Thymus (tissue), 11 donors: ENCODE measurements around the gene DEAF1. TPM values are rescaled to one million over a fixed set of nuclear protein-coding genes. Genes with fewer than 3 reads are reported as not detected.
A peak's percentile ranks its signal among the peaks of the same experiment; 100 is the strongest.

ENCODE experiments used
- DNase-seq, 9 donors: peaks; one replicate each; pipeline ENCODE4 v3.0.0-alpha.2; 2013; ENCODE audit warnings: low spot score in 9 of 9, low read depth in 6 of 9, missing footprints in 1 of 9
- H3K27ac ChIP-seq, 2 donors: one replicate each; pipeline ENCODE4 v1.5.1; 2013; ENCODE audit warnings: control low read depth in 1 of 2, low read depth in 1 of 2, low read length in 1 of 2, mild to moderate bottlenecking in 1 of 2, moderate library complexity in 1 of 2
- H3K27me3 ChIP-seq, 2 donors: one replicate each; pipeline ENCODE4 v1.5.1; 2013; ENCODE audit warnings: low read length in 1 of 2; ENCODE audit not compliant: control insufficient read depth in 2 of 2, insufficient read depth in 1 of 2
- H3K36me3 ChIP-seq, 2 donors: one replicate each; pipeline ENCODE4 v1.5.1; 2013; ENCODE audit warnings: low read length in 1 of 2, mild to moderate bottlenecking in 1 of 2, moderate library complexity in 1 of 2; ENCODE audit not compliant: control insufficient read depth in 2 of 2, insufficient read depth in 2 of 2
- H3K4me1 ChIP-seq, 2 donors: one replicate each; pipeline ENCODE4 v1.5.1; 2013; ENCODE audit warnings: low read length in 2 of 2; ENCODE audit not compliant: control insufficient read depth in 2 of 2, insufficient read depth in 2 of 2
- H3K4me3 ChIP-seq, 2 donors: one replicate each; pipeline ENCODE4 v1.5.1; 2013; ENCODE audit warnings: low read length in 2 of 2, control low read depth in 1 of 2, mild to moderate bottlenecking in 1 of 2
- H3K9me3 ChIP-seq, 2 donors: one replicate each; pipeline ENCODE4 v1.5.1; 2013; ENCODE audit warnings: low read length in 1 of 2, mild to moderate bottlenecking in 1 of 2; ENCODE audit not compliant: control insufficient read depth in 2 of 2, insufficient read depth in 1 of 2
- WGBS: extraction: QIAGEN DNeasy Blood & Tissue Kit; methylation state at CpG from one replicate; pipeline ENCODE4 v1.1.7; 2013; 5-methylcytosine and 5-hydroxymethylcytosine counted together
- polyA plus RNA-seq: library from polyadenylated mRNA; stranded (reverse); fragments of 200-250 nt; gene quantifications from one replicate; pipeline ENCODE4 v1.2.3, GENCODE V29; 2013
- total RNA-seq: library from RNA; stranded (reverse); fragments of 120-200 nt; gene quantifications from one replicate; pipeline ENCODE4 v1.2.4, GENCODE V29; 2013
- donor health status: healthy.

The DEAF1 gene
- total and polyA plus RNA-seq, 2 donors, result 20.7 to 27.2 TPM

- WGBS, result 59% methylated on average over 39 of the region's 39 CpGs
- H3K36me3 ChIP-seq, result peaks cover 32 to 37% of the 10 kb centered on the region in 2 donors
- peak overlapping the region; percentile 66 to 94 for H3K4me3 ChIP-seq
- H3K4me1 ChIP-seq, result peaks cover 9 to 29% of the 10 kb centered on the region in 2 donors
- peak overlapping the region; percentile 86 to 98 for H3K27ac ChIP-seq
- no peaks in the 10 kb centered on the region for H3K27me3 ChIP-seq
- H3K9me3 ChIP-seq, result no peaks in the 10 kb centered on the region
- DNase-seq, result no peak
Observed at GRCh38 chr11:616320-617198, 78.5 kb downstream of the DEAF1 start.

- H3K27ac ChIP-seq, result peak within 1 kb of the TSS; percentile 86 to 98
- 1% methylated on average over 66 of the region's 66 CpGs for WGBS
- no peaks in the 10 kb centered on the region for H3K27me3 ChIP-seq
- peaks cover 9 to 29% of the 10 kb centered on the region in 2 donors for H3K4me1 ChIP-seq
- H3K4me3 ChIP-seq, result peak within 1 kb of the TSS; percentile 66 to 94
- H3K9me3 ChIP-seq, result no peaks in the 10 kb centered on the region
- DNase-seq, result peak in 8 of 9 donors; percentile 41 to 88 (median 70)
- H3K36me3 ChIP-seq, result peaks cover 40 to 45% of the 10 kb centered on the region in 2 donors
Observed at GRCh38 chr11:615504-616319, 79.3 kb downstream of the DEAF1 start, which contains the start of gene IRF7. TSS of gene IRF7 (minus strand) at chr11:615950. CDS start at chr11:615364, 586 bp downstream.

GRCh38 chr11:614623-615503 lies 80.2 kb downstream of the DEAF1 start:
- Histone ChIP-seq H3K4me1 (peaks cover 9 to 29% of the 10 kb centered on the region in 2 donors), H3K27ac (peak overlapping the region; percentile 86 to 98), H3K27me3 (no peaks in the 10 kb centered on the region), H3K36me3 (peaks cover 49 to 53% of the 10 kb centered on the region in 2 donors), H3K9me3 (no peaks in the 10 kb centered on the region), H3K4me3 (peak overlapping the region; percentile 66 to 94)
- no peak for DNase-seq
- 80% methylated on average over 68 of the region's 68 CpGs for WGBS

- H3K4me3 ChIP-seq, result peak overlapping the region in 1 of 2 donors; percentile 13
- no peaks in the 10 kb centered on the region for H3K27me3 ChIP-seq
- peaks cover 9 to 29% of the 10 kb centered on the region in 2 donors for H3K4me1 ChIP-seq
- DNase-seq, result no peak
- H3K27ac ChIP-seq, result peak overlapping the region; percentile 51 to 68
- no peaks in the 10 kb centered on the region for H3K9me3 ChIP-seq
- 94% methylated on average over 14 of the region's 14 CpGs for WGBS
- H3K36me3 ChIP-seq, result peaks cover 55 to 61% of the 10 kb centered on the region in 2 donors
Observed at GRCh38 chr11:614021-614622, 80.9 kb downstream of the DEAF1 start.

- H3K27me3 ChIP-seq, result no peaks in the 10 kb centered on the region
- WGBS, result 84% methylated on average over 36 of the region's 36 CpGs
- H3K4me1 ChIP-seq, result peaks cover 9 to 29% of the 10 kb centered on the region in 2 donors
- H3K36me3 ChIP-seq, result peaks cover 61 to 67% of the 10 kb centered on the region in 2 donors
- peak in 6 of 9 donors; percentile 37 to 68 (median 62) for DNase-seq
- peak overlapping the region; percentile 47 to 68 for H3K27ac ChIP-seq
- no peak overlapping the region for H3K4me3 ChIP-seq
- no peaks in the 10 kb centered on the region for H3K9me3 ChIP-seq
Observed at GRCh38 chr11:613369-613968, 81.6 kb downstream of the DEAF1 start.

GRCh38 chr11:612961-613300 lies 82.1 kb downstream of the DEAF1 start:
- Histone ChIP-seq H3K4me1 (peaks cover 9 to 29% of the 10 kb centered on the region in 2 donors), H3K4me3 (no peak overlapping the region), H3K9me3 (no peaks in the 10 kb centered on the region), H3K36me3 (peaks cover 64 to 68% of the 10 kb centered on the region in 2 donors), H3K27me3 (no peaks in the 10 kb centered on the region), H3K27ac (peak overlapping the region in 1 of 2 donors; percentile 47)
- no peak for DNase-seq
- WGBS, result 98% methylated on average over 10 of the region's 10 CpGs

- H3K9me3 ChIP-seq, result no peaks in the 10 kb centered on the region
- H3K27ac ChIP-seq, result no peak overlapping the region
Observed at GRCh38 chr11:612201-612960, 82.6 kb downstream of the DEAF1 start.

More at GRCh38 chr11:612201-612960, 82.6 kb downstream of the DEAF1 start:
- Histone ChIP-seq H3K4me1 (peaks cover 9 to 29% of the 10 kb centered on the region in 2 donors), H3K36me3 (peaks cover 68 to 69% of the 10 kb centered on the region in 2 donors), H3K4me3 (no peak overlapping the region), H3K27me3 (no peaks in the 10 kb centered on the region)
- 91% methylated on average over 27 of the region's 27 CpGs for WGBS
- DNase-seq, result peak in 1 of 9 donors; percentile 14
